Measurements from ENCODE around the gene CRIM1. TPM values are rescaled to one million over a fixed set of nuclear protein-coding genes. Genes with fewer than 3 reads are reported as not detected.

The CRIM1 gene
- polyA plus RNA-seq, 2 of the 4 experiments (the other 2 are of a cell fraction): 127 to 208 TPM

DNA sequence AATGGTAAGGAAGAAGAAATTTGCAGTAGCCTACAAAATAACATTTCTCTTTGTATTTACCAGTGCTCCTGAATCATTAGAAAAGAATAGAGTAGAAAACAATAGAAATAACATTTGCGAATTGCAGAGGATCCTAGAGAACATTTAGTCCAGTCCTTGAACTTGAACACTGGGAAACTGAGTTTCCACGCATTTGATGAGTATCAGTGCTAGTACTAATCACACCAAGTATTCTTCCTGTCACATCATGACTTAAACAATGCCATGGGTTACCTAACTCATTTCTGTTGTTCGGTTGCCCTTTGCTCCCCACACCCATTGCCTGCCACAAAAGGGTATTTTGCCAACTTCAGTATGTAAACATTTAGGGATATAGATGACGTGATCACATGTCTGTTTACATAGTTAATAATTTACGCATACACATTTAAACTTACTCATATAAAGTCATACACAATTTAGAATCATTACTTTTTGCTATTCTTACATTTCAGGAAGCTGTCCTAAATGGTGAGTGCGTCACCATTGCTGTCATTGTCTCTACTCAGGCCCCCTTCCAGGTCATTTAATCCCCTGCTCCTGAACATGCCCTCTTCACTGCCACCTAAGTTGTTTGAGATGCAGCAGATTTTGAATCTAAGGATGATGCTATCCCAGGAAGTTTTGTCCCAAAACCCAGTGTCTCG lies 42.3 kb downstream of the CRIM1 start (continued):
- TF ChIP-seq, protein P1, sequence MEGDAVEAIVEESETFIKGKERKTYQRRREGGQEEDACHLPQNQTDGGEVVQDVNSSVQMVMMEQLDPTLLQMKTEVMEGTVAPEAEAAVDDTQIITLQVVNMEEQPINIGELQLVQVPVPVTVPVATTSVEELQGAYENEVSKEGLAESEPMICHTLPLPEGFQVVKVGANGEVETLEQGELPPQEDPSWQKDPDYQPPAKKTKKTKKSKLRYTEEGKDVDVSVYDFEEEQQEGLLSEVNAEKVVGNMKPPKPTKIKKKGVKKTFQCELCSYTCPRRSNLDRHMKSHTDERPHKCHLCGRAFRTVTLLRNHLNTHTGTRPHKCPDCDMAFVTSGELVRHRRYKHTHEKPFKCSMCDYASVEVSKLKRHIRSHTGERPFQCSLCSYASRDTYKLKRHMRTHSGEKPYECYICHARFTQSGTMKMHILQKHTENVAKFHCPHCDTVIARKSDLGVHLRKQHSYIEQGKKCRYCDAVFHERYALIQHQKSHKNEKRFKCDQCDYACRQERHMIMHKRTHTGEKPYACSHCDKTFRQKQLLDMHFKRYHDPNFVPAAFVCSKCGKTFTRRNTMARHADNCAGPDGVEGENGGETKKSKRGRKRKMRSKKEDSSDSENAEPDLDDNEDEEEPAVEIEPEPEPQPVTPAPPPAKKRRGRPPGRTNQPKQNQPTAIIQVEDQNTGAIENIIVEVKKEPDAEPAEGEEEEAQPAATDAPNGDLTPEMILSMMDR (IDR thresholded peaks at IDR 0.05): no peak
- TF ChIP-seq HES2 (IDR thresholded peaks at IDR 0.05): peak; percentile 51; the same call in 1 of the 2 replicates
- TF ChIP-seq JUN (IDR thresholded peaks at IDR 0.05): peak; percentile 97 to 98
- no peak for TF ChIP-seq CBX8 (IDR thresholded peaks at IDR 0.05)
- TF ChIP-seq PBX3 (IDR thresholded peaks at IDR 0.05): peak; percentile 85; the same call in 1 of the 2 replicates
- no peak for TF ChIP-seq CBX2 (IDR thresholded peaks at IDR 0.05; ENCODE audit: borderline replicate concordance, low read depth)
- TF ChIP-seq ZSCAN20 (CRISPR knock-in tag; IDR thresholded peaks at IDR 0.05): peak; percentile 79; the same call in 1 of the 2 replicates
- TF ChIP-seq HEYL (CRISPR knock-in tag; IDR thresholded peaks at IDR 0.05): peak; percentile 91
- TF ChIP-seq, protein P2, sequence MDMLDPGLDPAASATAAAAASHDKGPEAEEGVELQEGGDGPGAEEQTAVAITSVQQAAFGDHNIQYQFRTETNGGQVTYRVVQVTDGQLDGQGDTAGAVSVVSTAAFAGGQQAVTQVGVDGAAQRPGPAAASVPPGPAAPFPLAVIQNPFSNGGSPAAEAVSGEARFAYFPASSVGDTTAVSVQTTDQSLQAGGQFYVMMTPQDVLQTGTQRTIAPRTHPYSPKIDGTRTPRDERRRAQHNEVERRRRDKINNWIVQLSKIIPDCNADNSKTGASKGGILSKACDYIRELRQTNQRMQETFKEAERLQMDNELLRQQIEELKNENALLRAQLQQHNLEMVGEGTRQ (IDR thresholded peaks at IDR 0.05): peak; percentile 32; the same call in 1 of the 2 replicates
- no peak for TF ChIP-seq PHF8 (IDR thresholded peaks at IDR 0.05; ENCODE audit: borderline replicate concordance, low read depth)
- peak; percentile 72 for TF ChIP-seq MAFK (IDR thresholded peaks at IDR 0.05; ENCODE audit: partially characterized antibody)
- TF ChIP-seq EHF (CRISPR knock-in tag; IDR thresholded peaks at IDR 0.05): peak; percentile 80

- ATAC-seq: no peak
- FAIRE-seq: peak; percentile 72
- H3K9me3 ChIP-seq: no peaks in the 10 kb centered on the region
- peaks cover 96% of the 10 kb centered on the region for H3K4me1 ChIP-seq
- ChIA-PET CTCF (interaction anchor here (1.0 kb wide), 1 partner anchor 60 kb away, joined by 3 read pairs; no protein-coding TSS in a partner anchor), POLR2A (no interaction called here)
- DNase-seq (ENCODE audit: low read depth in 1 of 2, low spot score in 1 of 2): no peak
- peak overlapping the region; percentile 88 to 92 for H3K27ac ChIP-seq
- WGBS (ENCODE audit: missing lambda C conversion rate): 80% methylated on average over 2 of the region's 2 CpGs
- H3K4me2 ChIP-seq: peak overlapping the region; percentile 74
- peak overlapping the region; percentile 8; the same call in 1 of the 3 replicates for H3K4me3 ChIP-seq
- TF ChIP-seq SREBF2 (IDR thresholded peaks at IDR 0.05) (no peak), RFX5 (IDR thresholded peaks at IDR 0.05) (no peak), EHMT2 (IDR thresholded peaks at IDR 0.05; ENCODE audit: low read depth) (no peak), FOSL2 (IDR thresholded peaks at IDR 0.05) (no peak), FOSL2 (CRISPR knock-in tag; IDR thresholded peaks at IDR 0.05) (no peak), RARB (CRISPR knock-in tag; IDR thresholded peaks at IDR 0.05) (no peak), GATA3 (IDR thresholded peaks at IDR 0.05; ENCODE audit: borderline replicate concordance) (no peak), CEBPB (IDR thresholded peaks at IDR 0.05) (peak; percentile 72 to 76), CHD2 (IDR thresholded peaks at IDR 0.05; ENCODE audit: low read length, partially characterized antibody) (no peak), TFCP2L1 (CRISPR knock-in tag; IDR thresholded peaks at IDR 0.05) (0 out of 2 replicates have a peak, but pooled peaks have one; percentile 18), BHLHE40 (IDR thresholded peaks at IDR 0.05; ENCODE audit: low read depth, low read length) (no peak), ZC3H11A (IDR thresholded peaks at IDR 0.05) (no peak), ZNF302 (CRISPR knock-in tag; IDR thresholded peaks at IDR 0.05) (no peak), HDAC2 (IDR thresholded peaks at IDR 0.05) (no peak), KDM5A (IDR thresholded peaks at IDR 0.05) (no peak), TP53 (CRISPR knock-in tag; IDR thresholded peaks at IDR 0.05) (no peak), JUNB (IDR thresholded peaks at IDR 0.05) (no peak), HOXB13 (CRISPR knock-in tag; IDR thresholded peaks at IDR 0.05; ENCODE audit: low read depth) (peak; percentile 72; the same call in 1 of the 2 replicates), CBX2 (IDR thresholded peaks at IDR 0.05; ENCODE audit: borderline replicate concordance, low read depth) (no peak), RNF2 (IDR thresholded peaks at IDR 0.05; ENCODE audit: borderline replicate concordance, low read depth) (no peak), POLR2AphosphoS2 (conservative IDR thresholded peaks at IDR 0.05; ENCODE audit: low read length) (no peak), FOSB (CRISPR knock-in tag; IDR thresholded peaks at IDR 0.05) (0 out of 2 replicates have a peak, but pooled peaks have one; percentile 14), HES2 (IDR thresholded peaks at IDR 0.05) (0 out of 2 replicates have a peak, but pooled peaks have one; percentile 29)
- TF ChIP-seq, protein P3, sequence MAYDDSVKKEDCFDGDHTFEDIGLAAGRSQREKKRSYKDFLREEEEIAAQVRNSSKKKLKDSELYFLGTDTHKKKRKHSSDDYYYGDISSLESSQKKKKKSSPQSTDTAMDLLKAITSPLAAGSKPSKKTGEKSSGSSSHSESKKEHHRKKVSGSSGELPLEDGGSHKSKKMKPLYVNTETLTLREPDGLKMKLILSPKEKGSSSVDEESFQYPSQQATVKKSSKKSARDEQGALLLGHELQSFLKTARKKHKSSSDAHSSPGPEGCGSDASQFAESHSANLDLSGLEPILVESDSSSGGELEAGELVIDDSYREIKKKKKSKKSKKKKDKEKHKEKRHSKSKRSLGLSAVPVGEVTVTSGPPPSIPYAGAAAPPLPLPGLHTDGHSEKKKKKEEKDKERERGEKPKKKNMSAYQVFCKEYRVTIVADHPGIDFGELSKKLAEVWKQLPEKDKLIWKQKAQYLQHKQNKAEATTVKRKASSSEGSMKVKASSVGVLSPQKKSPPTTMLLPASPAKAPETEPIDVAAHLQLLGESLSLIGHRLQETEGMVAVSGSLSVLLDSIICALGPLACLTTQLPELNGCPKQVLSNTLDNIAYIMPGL (CRISPR knock-in tag; IDR thresholded peaks at IDR 0.05; ENCODE audit: borderline replicate concordance): 0 out of 2 replicates have a peak, but pooled peaks have one; percentile 12
Measured at GRCh38 chr2:36399050-36399449, 43.5 kb downstream of the CRIM1 start.
